ENCODE measurements around the gene PPP2R3C. TPM values are rescaled to one million over a fixed set of nuclear protein-coding genes. Genes with fewer than 3 reads are reported as not detected.
"Not testable (repeated sequence)": the region's sequence is repeated elsewhere in the genome, so short reads cannot be mapped to it uniquely, and the experiment has no call there.

The PPP2R3C gene
- total RNA-seq, 2 experiments from 2014 or later = 34.9 to 37.6 TPM

DNA sequence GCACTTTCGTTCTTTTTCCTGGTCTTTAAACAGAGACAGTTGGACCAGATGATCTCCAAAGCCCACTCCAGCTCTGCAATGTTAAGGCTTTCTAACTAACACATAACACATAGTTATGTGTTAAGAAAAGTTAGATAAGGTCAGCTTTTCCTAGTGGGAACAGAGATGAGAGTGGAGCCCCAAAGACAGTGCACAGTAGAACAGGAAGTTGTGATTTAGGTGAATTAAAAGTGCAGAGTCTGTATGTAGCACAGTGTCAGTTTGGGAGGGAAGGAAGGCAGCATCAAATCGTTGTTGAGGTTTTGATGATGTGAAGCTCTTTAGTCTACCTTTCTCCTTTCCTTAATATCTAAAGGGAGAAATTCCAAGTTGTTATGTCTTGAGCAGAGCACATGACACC is 32.2 kb upstream of the PPP2R3C start:
- Mint-ChIP-seq H3K27ac (no peak overlapping the region), H3K27me3 (no peaks in the 10 kb centered on the region), H3K4me1 (ENCODE audit: low read depth) (peaks cover 61% of the 10 kb centered on the region), H3K9me3 (no peaks in the 10 kb centered on the region), H3K4me3 (no peak overlapping the region), H3K36me3 (ENCODE audit: low read depth) (peaks cover 51% of the 10 kb centered on the region)
- ChIA-PET CTCF (interaction anchor here (1.6 kb wide), 1 partner anchor 33 kb away, joined by 3 read pairs; no protein-coding TSS in a partner anchor), POLR2A (interaction anchor here (1.0 kb wide), 1 partner anchor 263 kb away, joined by 3 read pairs; no protein-coding TSS in a partner anchor)
- Histone ChIP-seq H3K36me3 (ENCODE audit: insufficient read depth, low read length) (peaks cover 5% of the 10 kb centered on the region), H3K9me3 (ENCODE audit: control insufficient read depth in 1 of 2, insufficient read depth in 1 of 2, low read length in 2 of 2) (no peaks in the 10 kb centered on the region), H3K27ac (ENCODE audit: low read depth in 1 of 2, low read length in 2 of 2) (no peak overlapping the region), H3K4me3 (ENCODE audit: low read length) (no peak overlapping the region), H3K4me1 (ENCODE audit: insufficient read depth, low read length) (peaks cover 7% of the 10 kb centered on the region), H3K27me3 (ENCODE audit: control insufficient read depth in 1 of 2, insufficient read depth in 2 of 2, low read length in 2 of 2) (no peaks in the 10 kb centered on the region)
- no peak for DNase-seq
- intact Hi-C loops (cut with DNase I, micrococcal nuclease) = loop anchor here in 1 of 2 experiments (5.0 kb wide), 1 partner anchor 58 kb away; no protein-coding TSS in a partner anchor
- ATAC-seq (ENCODE audit: poor library complexity) = no peak
- TF ChIP-seq, protein P1, sequence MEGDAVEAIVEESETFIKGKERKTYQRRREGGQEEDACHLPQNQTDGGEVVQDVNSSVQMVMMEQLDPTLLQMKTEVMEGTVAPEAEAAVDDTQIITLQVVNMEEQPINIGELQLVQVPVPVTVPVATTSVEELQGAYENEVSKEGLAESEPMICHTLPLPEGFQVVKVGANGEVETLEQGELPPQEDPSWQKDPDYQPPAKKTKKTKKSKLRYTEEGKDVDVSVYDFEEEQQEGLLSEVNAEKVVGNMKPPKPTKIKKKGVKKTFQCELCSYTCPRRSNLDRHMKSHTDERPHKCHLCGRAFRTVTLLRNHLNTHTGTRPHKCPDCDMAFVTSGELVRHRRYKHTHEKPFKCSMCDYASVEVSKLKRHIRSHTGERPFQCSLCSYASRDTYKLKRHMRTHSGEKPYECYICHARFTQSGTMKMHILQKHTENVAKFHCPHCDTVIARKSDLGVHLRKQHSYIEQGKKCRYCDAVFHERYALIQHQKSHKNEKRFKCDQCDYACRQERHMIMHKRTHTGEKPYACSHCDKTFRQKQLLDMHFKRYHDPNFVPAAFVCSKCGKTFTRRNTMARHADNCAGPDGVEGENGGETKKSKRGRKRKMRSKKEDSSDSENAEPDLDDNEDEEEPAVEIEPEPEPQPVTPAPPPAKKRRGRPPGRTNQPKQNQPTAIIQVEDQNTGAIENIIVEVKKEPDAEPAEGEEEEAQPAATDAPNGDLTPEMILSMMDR (IDR thresholded peaks at IDR 0.05) = no peak

DNA sequence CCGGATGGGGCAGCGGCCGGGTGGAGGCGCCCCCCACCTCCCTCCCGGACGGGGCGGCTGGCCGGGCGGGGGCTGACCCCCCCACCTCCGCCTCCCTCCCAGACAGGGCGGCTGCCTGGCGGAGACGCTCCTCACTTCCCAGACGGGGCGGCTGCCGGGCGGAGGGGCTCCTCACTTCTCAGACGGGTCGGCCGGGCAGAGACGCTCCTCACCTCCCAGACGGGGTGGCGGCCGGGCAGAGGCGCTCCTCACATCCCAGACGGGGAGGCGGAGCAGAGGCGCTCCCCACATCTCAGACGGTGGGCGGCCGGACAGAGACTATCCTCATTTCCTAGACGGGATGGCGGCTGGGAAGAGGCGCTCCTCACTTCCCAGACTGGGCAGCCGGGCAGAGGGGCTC is 30.7 kb upstream of the PPP2R3C start:
- CTCF ChIA-PET; DNase-seq; H3K27ac ChIP-seq (ENCODE audit: low read depth in 1 of 2, low read length in 2 of 2); POLR2A ChIA-PET; H3K27me3 Mint-ChIP-seq; H3K36me3 ChIP-seq (ENCODE audit: insufficient read depth, low read length); H3K27ac Mint-ChIP-seq; H3K4me3 Mint-ChIP-seq; H3K27me3 ChIP-seq (ENCODE audit: control insufficient read depth in 1 of 2, insufficient read depth in 2 of 2, low read length in 2 of 2); H3K9me3 ChIP-seq (ENCODE audit: control insufficient read depth in 1 of 2, insufficient read depth in 1 of 2, low read length in 2 of 2); H3K4me3 ChIP-seq (ENCODE audit: low read length); H3K9me3 Mint-ChIP-seq; ATAC-seq (ENCODE audit: poor library complexity); H3K4me1 ChIP-seq (ENCODE audit: insufficient read depth, low read length): not testable (repeated sequence)
- Mint-ChIP-seq H3K36me3 (ENCODE audit: low read depth) (peaks cover 52% of the 10 kb centered on the region), H3K4me1 (ENCODE audit: low read depth) (peaks cover 61% of the 10 kb centered on the region)
- intact Hi-C loops (cut with DNase I, micrococcal nuclease) = loop anchor here in 1 of 2 experiments (5.0 kb wide), 1 partner anchor 60 kb away; no protein-coding TSS in a partner anchor

DNA sequence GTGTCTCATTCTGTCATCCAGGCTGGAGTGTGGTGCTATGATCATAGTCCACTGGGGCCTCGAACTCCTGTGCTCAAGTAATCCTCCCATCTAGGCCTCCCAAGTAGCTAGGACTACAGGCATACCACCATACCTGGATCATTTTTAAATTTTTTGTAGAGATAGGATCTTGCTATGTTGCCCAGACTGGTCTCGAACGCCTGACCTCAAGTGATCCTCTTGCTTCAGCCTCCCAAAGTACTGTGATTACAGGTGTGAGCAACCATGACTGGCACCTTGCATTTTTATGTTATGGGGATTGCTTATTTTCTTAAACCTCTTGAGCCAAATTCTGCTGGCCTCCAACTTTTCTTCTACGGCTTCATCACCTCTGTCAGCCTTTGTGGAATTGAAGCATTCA is 27.4 kb upstream of the PPP2R3C start:
- TF ChIP-seq, protein P1 (IDR thresholded peaks at IDR 0.05) = no peak
- H3K27ac Mint-ChIP-seq = no peak overlapping the region

DNA sequence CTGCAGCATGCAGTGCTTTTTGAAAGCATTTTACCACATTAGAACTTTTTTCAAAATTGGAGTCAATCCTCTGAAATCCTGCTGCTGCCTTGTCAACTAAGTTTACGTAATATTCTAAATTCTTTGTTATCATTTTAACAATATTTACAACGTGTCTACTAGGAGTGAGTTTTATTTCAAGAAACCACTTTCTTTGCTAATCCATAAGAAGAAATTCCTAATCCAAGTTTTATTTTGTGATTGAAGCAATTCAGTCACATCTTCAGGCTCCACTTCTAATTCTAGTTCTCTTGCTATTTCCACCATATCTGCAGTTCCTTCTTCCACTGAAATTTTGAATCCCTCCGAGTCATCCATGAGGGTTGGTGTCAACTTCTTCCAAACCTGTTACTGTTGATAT is 25.9 kb upstream of the PPP2R3C start:
- no peak overlapping the region for H3K27ac ChIP-seq (ENCODE audit: low read depth in 1 of 2, low read length in 2 of 2)
- no peak for DNase-seq
- TF ChIP-seq, protein P1 (IDR thresholded peaks at IDR 0.05) = no peak
- H3K27ac Mint-ChIP-seq = no peak overlapping the region
- no peaks in the 10 kb centered on the region for H3K9me3 ChIP-seq (ENCODE audit: control insufficient read depth in 1 of 2, insufficient read depth in 1 of 2, low read length in 2 of 2)
- H3K9me3 Mint-ChIP-seq = no peaks in the 10 kb centered on the region
- H3K4me1 ChIP-seq (ENCODE audit: insufficient read depth, low read length) = no peaks in the 10 kb centered on the region
- peaks cover 59% of the 10 kb centered on the region for H3K36me3 Mint-ChIP-seq (ENCODE audit: low read depth)
- H3K4me3 ChIP-seq (ENCODE audit: low read length) = no peak overlapping the region
- H3K36me3 ChIP-seq (ENCODE audit: insufficient read depth, low read length) = peaks cover 20% of the 10 kb centered on the region
- H3K4me3 Mint-ChIP-seq = no peak overlapping the region
- CTCF ChIA-PET = no interaction called here
- POLR2A ChIA-PET = no interaction called here
- ATAC-seq (ENCODE audit: poor library complexity) = no peak
- peaks cover 32% of the 10 kb centered on the region for H3K4me1 Mint-ChIP-seq (ENCODE audit: low read depth)
- intact Hi-C loops (cut with DNase I, micrococcal nuclease) = no loop called here
- H3K27me3 Mint-ChIP-seq = no peaks in the 10 kb centered on the region
- H3K27me3 ChIP-seq (ENCODE audit: control insufficient read depth in 1 of 2, insufficient read depth in 2 of 2, low read length in 2 of 2) = no peaks in the 10 kb centered on the region

More for the DNA sequence above, 27.4 kb upstream of the PPP2R3C start:
- Mint-ChIP-seq H3K4me3 (no peak overlapping the region), H3K4me1 (ENCODE audit: low read depth) (peaks cover 43% of the 10 kb centered on the region), H3K9me3 (no peaks in the 10 kb centered on the region), H3K27me3 (no peaks in the 10 kb centered on the region), H3K36me3 (ENCODE audit: low read depth) (peaks cover 58% of the 10 kb centered on the region)
- H3K27me3 ChIP-seq (ENCODE audit: control insufficient read depth in 1 of 2, insufficient read depth in 2 of 2, low read length in 2 of 2) = no peaks in the 10 kb centered on the region
- no peaks in the 10 kb centered on the region for H3K4me1 ChIP-seq (ENCODE audit: insufficient read depth, low read length)
- DNase-seq (no peak), ATAC-seq (ENCODE audit: poor library complexity) (no peak)
- ChIA-PET CTCF (interaction anchor here (0.7 kb wide), 1 partner anchor 323 kb away, joined by 4 read pairs; no protein-coding TSS in a partner anchor), POLR2A (no interaction called here)
- no peak overlapping the region for H3K27ac ChIP-seq (ENCODE audit: low read depth in 1 of 2, low read length in 2 of 2)
- H3K9me3 ChIP-seq (ENCODE audit: control insufficient read depth in 1 of 2, insufficient read depth in 1 of 2, low read length in 2 of 2) = no peaks in the 10 kb centered on the region
- intact Hi-C loops (cut with DNase I, micrococcal nuclease) = no loop called here
- H3K4me3 ChIP-seq (ENCODE audit: low read length) = no peak overlapping the region
- H3K36me3 ChIP-seq (ENCODE audit: insufficient read depth, low read length) = peaks cover 13% of the 10 kb centered on the region

Data from CD4-positive, alpha-beta T cell (primary cell).